Osteocyte (in vitro differentiated cells): ENCODE data around the gene ZFP36L2. TPM values are rescaled to one million over a fixed set of nuclear protein-coding genes. Genes with fewer than 3 reads are reported as not detected.

ENCODE experiments used
- DNase-seq: peaks from one replicate; pipeline ENCODE4 v3.0.0; 2021; ENCODE audit warnings: mixed read lengths; ENCODE audit not compliant: unreplicated experiment; ENCODE audit errors: extremely low spot score
- H3K27ac Mint-ChIP-seq: one replicate; pipeline ENCODE4 v1.8.0; 2021; ENCODE audit warnings: mild to moderate bottlenecking, mixed read lengths; ENCODE audit not compliant: unreplicated experiment
- H3K27me3 Mint-ChIP-seq: one replicate; pipeline ENCODE4 v1.8.0; 2021; ENCODE audit warnings: mixed read lengths; ENCODE audit not compliant: unreplicated experiment
- H3K36me3 Mint-ChIP-seq: one replicate; pipeline ENCODE4 v1.8.0; 2021; ENCODE audit warnings: mixed read lengths; ENCODE audit not compliant: unreplicated experiment
- H3K4me1 Mint-ChIP-seq: one replicate; pipeline ENCODE4 v1.8.0; 2021; ENCODE audit warnings: mixed read lengths; ENCODE audit not compliant: unreplicated experiment
- H3K4me3 Mint-ChIP-seq: one replicate; pipeline ENCODE4 v1.8.0; 2021; ENCODE audit warnings: mild to moderate bottlenecking, moderate library complexity, mixed read lengths; ENCODE audit not compliant: unreplicated experiment
- H3K9me3 Mint-ChIP-seq: one replicate; pipeline ENCODE4 v1.8.0; 2021; ENCODE audit warnings: mixed read lengths; ENCODE audit not compliant: unreplicated experiment
- total RNA-seq: library from RNA; stranded (reverse); gene quantifications from 2 replicates; pipeline ENCODE4 v1.2.1, GENCODE V29; 2021
- TF ChIP-seq, protein P1 (sequence below): fragments of 200-600 bp; sonication (generic); IDR thresholded peaks from 2 replicates; pipeline ENCODE4 v1.5.0; 2021; ENCODE audit warnings: antibody characterized with exemption, mild to moderate bottlenecking, moderate library complexity

Gene ZFP36L2
- total RNA-seq, 1 donor from 2014 or later, result 88.0 TPM

- no peaks in the 10 kb centered on the region for H3K9me3 Mint-ChIP-seq
- TF ChIP-seq, protein P1, sequence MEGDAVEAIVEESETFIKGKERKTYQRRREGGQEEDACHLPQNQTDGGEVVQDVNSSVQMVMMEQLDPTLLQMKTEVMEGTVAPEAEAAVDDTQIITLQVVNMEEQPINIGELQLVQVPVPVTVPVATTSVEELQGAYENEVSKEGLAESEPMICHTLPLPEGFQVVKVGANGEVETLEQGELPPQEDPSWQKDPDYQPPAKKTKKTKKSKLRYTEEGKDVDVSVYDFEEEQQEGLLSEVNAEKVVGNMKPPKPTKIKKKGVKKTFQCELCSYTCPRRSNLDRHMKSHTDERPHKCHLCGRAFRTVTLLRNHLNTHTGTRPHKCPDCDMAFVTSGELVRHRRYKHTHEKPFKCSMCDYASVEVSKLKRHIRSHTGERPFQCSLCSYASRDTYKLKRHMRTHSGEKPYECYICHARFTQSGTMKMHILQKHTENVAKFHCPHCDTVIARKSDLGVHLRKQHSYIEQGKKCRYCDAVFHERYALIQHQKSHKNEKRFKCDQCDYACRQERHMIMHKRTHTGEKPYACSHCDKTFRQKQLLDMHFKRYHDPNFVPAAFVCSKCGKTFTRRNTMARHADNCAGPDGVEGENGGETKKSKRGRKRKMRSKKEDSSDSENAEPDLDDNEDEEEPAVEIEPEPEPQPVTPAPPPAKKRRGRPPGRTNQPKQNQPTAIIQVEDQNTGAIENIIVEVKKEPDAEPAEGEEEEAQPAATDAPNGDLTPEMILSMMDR, result no peak
- H3K27me3 Mint-ChIP-seq, result no peaks in the 10 kb centered on the region
- DNase-seq, result no peak
- H3K4me1 Mint-ChIP-seq, result peaks cover 15% of the 10 kb centered on the region
- no peaks in the 10 kb centered on the region for H3K36me3 Mint-ChIP-seq
- no peak overlapping the region for H3K27ac Mint-ChIP-seq
- H3K4me3 Mint-ChIP-seq, result no peak overlapping the region
These were observed 28.1 kb downstream of the ZFP36L2 start for GRCh38 chr2:43198263-43198662.

GRCh38 chr2:43197588-43197896 lies 28.9 kb downstream of the ZFP36L2 start:
- DNase-seq, result no peak
- Mint-ChIP-seq H3K27me3 (no peaks in the 10 kb centered on the region), H3K36me3 (no peaks in the 10 kb centered on the region), H3K4me1 (peaks cover 15% of the 10 kb centered on the region), H3K4me3 (no peak overlapping the region), H3K27ac (no peak overlapping the region), H3K9me3 (no peaks in the 10 kb centered on the region)
- TF ChIP-seq, protein P1, result no peak

DNA sequence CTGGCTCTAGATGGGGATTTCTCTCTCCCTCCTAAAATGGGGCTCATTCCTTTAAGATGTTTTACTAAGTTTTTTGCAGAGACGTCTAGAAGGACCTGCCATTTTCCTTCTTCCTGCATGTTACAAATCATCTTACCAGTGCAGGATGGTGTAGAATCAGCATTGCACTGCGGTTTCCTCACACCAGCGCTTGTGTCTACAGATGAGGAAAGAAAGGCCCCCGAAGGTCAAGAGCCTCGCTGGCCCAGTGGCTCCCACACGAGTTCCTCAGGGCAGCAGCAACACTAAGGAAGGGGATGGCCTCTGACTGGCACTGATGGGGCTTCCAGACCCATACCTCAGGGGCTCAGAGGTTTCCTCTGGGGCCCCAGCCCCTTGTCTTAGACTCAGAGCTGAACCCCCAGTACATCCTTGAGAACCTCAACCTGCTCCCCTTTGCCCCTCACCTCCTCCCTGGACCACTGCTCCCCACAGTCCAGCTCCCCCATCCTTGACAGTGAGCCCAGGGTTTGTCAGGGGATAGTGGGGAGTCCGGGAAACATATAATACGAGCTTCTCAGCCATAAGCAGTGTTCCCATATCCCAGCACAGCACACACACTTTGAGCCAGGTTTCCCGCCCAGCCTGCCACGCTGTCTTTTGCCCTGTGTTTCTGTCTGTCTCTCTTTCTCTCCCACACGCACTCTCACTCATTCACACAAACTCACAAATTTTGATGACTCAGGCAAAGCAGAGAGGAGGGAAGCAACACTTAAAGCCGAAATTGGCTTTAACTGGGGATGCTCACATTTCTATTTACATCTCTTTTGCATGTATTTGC lies 29.4 kb downstream of the ZFP36L2 start:
- Mint-ChIP-seq H3K27ac (no peak overlapping the region), H3K9me3 (no peaks in the 10 kb centered on the region), H3K36me3 (no peaks in the 10 kb centered on the region), H3K4me3 (no peak overlapping the region), H3K4me1 (peaks cover 15% of the 10 kb centered on the region), H3K27me3 (no peaks in the 10 kb centered on the region)
- TF ChIP-seq, protein P1, result no peak
- no peak for DNase-seq

- no peaks in the 10 kb centered on the region for H3K36me3 Mint-ChIP-seq
- no peak overlapping the region for H3K4me3 Mint-ChIP-seq
- H3K27ac Mint-ChIP-seq, result no peak overlapping the region
- no peak for DNase-seq
- TF ChIP-seq, protein P1, result no peak
- no peaks in the 10 kb centered on the region for H3K9me3 Mint-ChIP-seq
- H3K27me3 Mint-ChIP-seq, result no peaks in the 10 kb centered on the region
- peaks cover 15% of the 10 kb centered on the region for H3K4me1 Mint-ChIP-seq
These were observed 32.1 kb downstream of the ZFP36L2 start for GRCh38 chr2:43194121-43194869.

DNA sequence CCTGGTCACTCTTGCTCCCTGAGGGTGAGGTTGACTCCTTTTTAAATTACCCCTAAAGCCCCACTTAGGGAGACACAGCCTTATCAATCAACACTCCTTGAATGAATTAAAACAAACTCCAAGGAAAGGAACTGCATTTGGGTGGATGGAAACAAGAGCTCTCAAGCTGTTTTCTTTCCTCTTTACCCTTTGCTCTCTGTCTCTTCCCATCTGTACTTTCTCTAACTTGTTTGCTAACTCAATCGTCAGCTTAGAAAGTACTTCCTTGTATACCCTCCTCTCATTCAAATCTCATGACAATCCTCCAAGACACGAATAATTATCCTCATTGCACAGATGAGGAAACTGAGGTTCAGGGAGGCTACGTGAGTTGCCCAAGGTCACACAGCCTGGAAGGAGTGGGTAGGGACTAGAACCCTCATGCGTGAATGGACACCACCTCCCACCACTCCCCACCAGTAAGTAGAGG lies 32.7 kb downstream of the ZFP36L2 start:
- Mint-ChIP-seq H3K27ac (no peak overlapping the region), H3K9me3 (no peaks in the 10 kb centered on the region), H3K36me3 (no peaks in the 10 kb centered on the region), H3K4me1 (peaks cover 13% of the 10 kb centered on the region), H3K4me3 (no peak overlapping the region), H3K27me3 (no peaks in the 10 kb centered on the region)
- TF ChIP-seq, protein P1, result no peak
- DNase-seq, result no peak
